A172 (cell line): ENCODE results near the gene C20orf96. TPM values are rescaled to one million over a fixed set of nuclear protein-coding genes. Genes with fewer than 3 reads are reported as not detected.
A peak's percentile ranks its signal among the peaks of the same experiment; 100 is the strongest.
"Not testable (repeated sequence)": the region's sequence is repeated elsewhere in the genome, so short reads cannot be mapped to it uniquely, and the experiment has no call there.

Source experiments
- DNase-seq: peaks from one replicate; pipeline ENCODE4 v3.0.0-alpha.2; 2015; ENCODE audit warnings: low spot score
- total RNA-seq: library from RNA; depleted of rRNA; stranded (reverse); fragments of >200 nt; shearing (Covaris generic); gene quantifications from 2 replicates; pipeline ENCODE4 v1.2.3, GENCODE V29; 2014; rRNA removed

C20orf96 gene
- 3.1 and 3.8 TPM in 2 replicates for total RNA-seq

DNA sequence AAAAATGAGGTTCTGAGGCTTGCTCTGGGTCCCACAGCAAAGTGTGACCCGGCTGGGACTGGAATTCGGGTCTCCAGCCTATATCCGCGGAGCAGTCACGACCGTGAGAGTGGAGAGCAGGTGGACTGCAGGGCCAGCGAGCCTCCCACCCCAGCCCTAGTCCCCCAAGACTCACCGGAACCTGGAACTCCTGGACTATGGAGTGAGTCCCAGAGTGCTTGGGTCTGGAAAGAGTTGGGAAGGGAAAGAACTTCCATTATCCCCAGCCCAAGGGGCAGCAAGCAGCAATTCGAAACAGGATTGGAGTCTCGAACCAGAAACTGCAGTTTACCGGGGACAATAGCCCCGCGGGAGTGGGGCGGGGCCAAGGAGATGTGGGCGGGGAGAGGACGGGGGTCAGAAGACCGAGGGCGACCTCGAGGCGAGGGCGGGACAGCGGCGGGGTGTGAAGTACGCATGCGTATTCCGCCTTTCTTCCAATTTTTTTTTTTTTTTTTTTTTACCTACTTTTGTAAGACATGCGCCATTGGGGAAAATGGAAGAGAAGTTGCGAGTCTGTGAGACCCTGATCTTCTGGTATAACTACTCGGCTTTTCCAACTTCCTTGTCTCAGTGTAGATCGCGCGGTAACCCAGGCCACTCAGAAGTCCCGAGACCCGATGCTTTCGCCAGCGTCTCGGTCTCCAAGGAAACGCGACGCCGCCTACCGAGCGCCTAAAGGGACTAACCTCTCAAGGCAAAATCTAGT is at the start of gene C20orf96:
Gene C20orf96, minus strand, starts transcription at position 667 of the 748 bp plus-strand sequence. Its CDS starts 140 bp downstream, at position 527.
- peak; percentile 94 for DNase-seq

DNA sequence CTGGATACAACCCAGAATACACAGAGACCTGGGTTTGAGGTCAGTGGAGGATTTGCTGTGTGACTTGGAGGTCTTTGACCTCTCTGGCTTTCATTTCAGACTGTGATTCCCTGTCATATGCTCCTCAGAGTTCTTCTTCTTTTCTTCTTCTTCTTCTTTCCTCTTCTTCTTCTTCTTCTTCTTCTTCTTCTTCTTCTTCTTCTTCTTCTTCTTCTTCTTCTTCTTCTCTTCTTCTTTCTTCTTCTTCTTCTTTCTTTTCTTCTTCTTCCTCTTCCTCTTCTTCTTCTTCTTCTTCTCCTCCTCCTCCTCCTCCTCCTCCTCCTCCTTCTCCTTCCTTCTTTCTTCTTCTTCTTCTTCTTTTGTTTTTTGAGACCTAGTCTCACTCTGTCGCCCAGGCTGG is 45.5 kb upstream of the C20orf96 start:
- DNase-seq: not testable (repeated sequence)

- DNase-seq: no peak
These were observed 44.0 kb upstream of the C20orf96 start for GRCh38 chr20:334578-334977.

DNA sequence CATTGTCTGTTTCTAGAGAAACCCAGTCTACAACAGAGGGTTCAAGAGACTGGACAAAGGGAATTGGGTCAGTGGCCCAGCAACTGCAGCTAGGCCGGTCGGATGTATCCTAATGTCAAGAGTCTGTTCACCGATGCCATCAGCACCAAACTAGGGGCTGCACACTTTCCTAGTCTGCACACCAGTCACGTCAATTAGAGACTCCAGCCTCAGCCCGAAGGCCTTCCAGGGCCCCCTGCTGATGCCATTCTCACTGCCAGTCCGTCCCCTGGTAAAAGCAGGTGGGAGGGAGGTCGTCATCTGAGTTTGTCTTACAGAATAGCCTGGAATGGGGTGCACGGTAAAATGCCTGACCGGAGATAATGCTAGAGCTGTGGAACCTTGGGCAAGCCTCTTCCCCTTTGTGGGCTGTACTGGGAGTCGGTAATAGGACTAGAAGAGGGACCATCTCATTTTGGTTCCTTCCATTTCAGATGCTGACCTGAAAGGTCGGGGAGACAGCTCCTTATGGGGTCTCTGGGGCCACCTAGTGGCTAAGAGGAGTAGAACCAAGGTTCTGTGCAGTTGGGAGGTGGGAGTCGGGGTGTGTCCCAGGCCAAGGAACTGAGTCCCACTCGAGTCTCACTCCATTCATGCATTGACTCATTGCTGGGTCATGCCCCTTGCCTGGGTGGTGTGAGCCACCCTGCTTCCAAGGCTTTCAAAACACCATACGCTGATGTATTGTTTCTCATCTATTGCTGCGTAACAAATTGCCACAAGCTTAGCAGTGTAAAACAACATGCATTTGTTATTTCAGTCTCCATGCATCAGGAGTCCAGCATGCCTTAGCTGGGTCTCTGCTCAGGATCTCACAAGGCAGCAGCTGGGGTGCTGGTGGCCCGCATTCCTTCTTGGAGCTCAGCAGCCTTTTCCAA is 39.9 kb upstream of the C20orf96 start:
- DNase-seq: peak; percentile 54

DNA sequence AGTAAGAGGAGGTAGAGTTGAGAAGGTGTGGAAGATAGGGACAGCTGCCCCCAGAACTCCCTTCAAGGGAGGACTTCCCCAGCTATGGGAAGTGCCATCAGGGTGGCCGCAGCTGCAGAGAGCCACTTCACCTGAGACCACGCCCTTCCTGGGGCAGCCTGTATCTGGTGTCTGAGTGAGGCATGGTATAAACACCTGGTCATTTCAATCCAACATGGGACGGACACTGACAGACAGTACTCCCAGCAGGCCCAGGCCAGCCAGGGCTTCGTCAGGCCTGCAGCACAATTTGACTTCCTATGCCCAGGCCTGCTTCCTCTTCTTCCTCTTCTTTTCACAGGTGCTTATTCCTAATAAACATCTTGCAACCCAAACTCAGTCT is 39.3 kb upstream of the C20orf96 start:
- DNase-seq: no peak

DNA sequence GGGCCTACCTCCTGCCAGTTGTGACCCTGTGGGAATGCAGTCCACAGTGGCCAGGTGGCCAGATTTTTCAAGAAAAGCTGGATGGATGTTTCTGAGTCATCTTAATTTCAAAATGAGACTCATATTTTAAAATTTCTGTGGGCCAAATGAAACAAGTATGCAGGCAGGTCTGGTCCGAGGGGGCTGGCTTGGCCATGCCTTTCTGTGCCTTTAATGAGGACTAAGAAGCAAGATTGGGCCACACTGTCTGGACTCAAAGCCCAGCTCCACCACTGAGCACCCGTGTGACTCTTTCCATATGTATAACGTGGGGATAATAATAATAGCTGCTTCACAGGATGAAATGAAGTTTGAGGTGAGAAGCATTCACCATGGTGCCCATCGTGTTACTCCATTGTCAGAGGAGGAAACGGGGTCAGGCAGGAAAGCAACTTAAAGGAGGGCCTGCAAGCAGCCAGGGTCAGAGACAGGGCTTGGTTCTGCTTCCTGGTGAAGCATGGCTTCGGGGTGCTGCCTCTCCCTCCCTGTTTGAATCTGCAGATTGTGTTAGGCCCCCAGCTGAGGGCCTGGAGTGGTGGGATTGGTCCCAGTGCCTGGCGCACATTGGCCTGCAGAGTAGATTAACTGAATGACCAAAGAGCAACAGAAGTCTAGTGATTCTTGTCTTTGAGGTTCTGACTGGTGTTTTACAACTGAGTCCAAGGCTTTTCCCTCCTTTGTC is 38.6 kb upstream of the C20orf96 start:
- no peak for DNase-seq

GRCh38 chr20:328027-328974 is 37.8 kb upstream of the C20orf96 start:
- no peak for DNase-seq

GRCh38 chr20:327186-328026 is 36.9 kb upstream of the C20orf96 start:
- DNase-seq: peak; percentile 79

GRCh38 chr20:326645-327185 is 36.2 kb upstream of the C20orf96 start:
- DNase-seq: peak; percentile 27

DNA sequence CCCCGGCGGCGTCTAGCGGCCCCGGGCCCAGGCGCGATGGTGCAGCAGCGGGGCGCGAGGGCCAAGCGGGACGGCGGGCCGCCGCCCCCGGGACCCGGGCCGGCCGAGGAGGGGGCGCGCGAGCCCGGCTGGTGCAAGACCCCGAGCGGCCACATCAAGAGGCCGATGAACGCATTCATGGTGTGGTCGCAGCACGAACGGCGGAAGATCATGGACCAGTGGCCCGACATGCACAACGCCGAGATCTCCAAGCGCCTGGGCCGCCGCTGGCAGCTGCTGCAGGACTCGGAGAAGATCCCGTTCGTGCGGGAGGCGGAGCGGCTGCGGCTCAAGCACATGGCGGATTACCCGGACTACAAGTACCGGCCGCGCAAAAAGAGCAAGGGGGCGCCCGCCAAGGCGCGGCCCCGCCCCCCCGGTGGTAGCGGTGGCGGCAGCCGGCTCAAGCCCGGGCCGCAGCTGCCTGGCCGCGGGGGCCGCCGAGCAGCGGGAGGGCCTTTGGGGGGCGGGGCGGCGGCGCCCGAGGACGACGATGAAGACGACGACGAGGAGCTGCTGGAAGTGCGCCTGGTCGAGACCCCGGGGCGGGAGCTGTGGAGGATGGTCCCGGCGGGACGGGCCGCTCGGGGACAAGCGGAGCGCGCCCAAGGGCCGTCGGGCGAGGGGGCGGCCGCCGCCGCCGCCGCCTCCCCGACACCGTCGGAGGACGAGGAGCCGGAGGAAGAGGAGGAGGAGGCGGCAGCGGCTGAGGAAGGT is 35.5 kb upstream of the C20orf96 start:
- DNase-seq: peak; percentile 32

DNA sequence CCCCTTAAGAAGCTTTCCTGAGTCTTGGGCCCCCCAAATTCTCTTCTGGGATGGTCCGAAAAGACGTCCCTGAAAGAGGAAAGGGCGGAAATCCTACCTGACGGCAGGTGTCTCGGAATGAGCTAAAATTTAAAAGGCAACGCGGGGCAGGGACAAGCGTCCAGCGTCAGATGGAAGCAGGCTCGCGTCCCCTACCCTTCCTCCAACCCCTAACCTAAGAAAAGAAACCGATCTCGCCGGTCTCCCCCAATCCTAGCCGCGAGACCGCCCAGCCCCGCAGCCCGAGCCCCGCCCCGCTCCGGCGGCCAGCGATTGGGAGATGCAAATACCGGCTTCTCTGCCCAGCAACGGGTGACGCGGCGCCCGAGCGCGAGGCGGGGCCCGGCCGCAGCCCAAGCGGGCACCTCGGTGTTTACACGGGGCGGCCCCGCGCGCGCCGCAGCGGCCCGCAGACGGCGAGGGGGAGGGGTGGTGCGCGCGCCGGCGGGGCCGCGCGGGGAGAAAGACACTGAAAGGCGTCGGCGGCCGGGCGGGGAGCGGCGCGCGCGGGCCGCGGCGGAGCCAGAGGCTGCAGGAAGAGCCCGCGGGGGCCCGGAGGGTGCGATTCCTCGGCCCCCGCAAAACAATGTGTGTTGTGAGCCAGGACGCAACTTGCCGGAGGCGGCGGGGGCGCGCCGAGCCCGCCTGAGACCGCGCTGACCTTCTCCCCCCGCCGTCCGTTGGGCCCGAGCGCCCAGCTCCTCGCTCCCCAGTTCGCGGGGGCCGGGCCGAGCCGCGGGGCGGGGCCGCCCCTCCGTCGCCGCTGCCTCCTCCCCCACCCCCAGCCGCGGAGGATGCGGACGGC is 34.7 kb upstream of the C20orf96 start, which contains the start of gene SOX12:
Gene SOX12, plus strand, starts transcription at position 508 of the 844 bp plus-strand sequence. CDS start 373 bp downstream, outside the sequence.
- DNase-seq: peak; percentile 81

DNA sequence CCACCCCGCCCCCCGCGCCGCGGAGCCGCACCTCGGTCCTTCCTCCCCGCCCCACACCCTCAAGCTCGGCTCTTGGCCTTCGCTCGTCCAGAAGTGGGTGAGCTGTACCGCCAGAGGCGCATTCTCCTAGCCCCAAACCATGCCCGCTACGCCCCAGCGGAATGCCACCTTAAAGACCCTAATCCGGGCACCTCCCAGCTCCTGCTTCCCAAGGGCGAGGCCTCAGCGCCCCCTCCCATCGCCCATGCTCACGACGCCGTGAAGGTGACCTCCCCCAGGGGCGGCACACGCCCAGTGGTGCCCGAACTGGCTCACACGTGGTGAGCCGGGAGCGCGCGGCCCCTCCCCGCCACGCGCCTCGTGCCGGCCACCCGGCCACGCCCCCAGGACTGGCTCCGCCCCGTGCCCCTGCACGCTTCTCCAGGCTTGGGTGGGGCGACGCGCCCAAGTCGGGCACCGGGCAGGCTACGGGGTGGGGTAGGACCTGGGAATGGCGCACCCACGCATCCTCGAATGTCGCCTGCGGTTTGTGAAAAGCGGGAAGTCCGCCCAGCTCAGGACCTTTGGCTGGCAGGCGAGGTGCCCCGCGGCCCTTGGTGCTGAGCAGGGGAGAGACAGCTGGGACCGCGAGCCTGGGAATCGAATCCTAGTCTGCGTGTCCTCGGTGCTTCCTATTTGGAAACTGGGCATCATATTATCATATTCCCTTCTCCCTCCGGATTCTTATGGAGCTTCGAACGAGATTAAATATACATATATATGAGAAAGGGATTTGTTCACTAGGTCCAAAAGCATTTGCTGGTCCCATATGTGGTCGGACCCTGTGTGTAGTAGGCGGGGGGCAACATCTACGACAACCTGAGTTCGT is 33.9 kb upstream of the C20orf96 start:
- peak; percentile 80 for DNase-seq

DNA sequence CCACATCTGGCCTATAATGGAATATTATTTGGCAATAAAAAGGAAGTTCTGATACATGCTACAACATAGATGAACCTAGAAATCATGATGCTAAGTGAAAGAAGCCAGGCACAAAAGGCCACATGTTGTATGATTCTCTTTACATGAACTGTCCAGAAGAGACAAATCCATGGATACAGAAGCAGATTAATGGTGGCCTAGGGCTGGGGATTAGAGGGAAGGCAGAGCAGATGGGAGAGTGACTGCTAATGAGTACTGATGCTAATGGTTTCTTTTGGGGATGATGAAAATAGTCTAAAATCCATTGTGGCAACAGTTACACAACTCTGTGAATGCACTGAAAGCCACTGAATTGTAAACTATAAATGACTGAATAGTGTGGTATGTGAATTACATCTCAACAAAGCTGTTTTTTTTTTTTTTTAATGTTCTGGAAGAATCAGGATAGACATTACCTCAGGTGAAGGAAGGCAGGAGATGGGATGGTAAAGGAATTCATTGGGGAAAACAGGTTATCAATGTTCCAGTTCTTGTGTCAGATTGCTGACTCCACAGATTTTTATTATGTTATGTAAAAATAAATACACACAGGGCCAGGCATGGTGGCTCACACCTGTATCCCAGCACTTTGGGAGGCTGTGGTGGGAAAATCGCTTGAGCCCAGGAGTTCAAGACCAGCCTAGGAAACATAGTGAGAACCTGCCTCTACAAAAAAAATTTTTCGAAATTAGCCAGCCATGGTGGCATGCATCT is 25.9 kb upstream of the C20orf96 start:
- DNase-seq: no peak

- no peak for DNase-seq
These were observed 23.4 kb upstream of the C20orf96 start for GRCh38 chr20:313948-314347.

- no peak for DNase-seq
These were observed 22.9 kb upstream of the C20orf96 start for GRCh38 chr20:313402-313801.

GRCh38 chr20:312866-313265 is 22.3 kb upstream of the C20orf96 start:
- no peak for DNase-seq
